Jurkat, Clone E6-1 (cell line): ENCODE data around the gene WDR72.
"Not testable (repeated sequence)": the region's sequence is repeated elsewhere in the genome, so short reads cannot be mapped to it uniquely, and the experiment has no call there.

ENCODE experiments used
- DNase-seq: peaks from one replicate; pipeline ENCODE4 v3.0.0-alpha.2; 2011; ENCODE audit warnings: low read depth, low spot score
- H3K4me3 ChIP-seq: 2 replicates; pipeline ENCODE4 v1.5.1; 2011; ENCODE audit warnings: mild to moderate bottlenecking, low read length, control low read depth, moderate library complexity

WDR72 gene

GRCh38 chr15:53716909-53717876 is 42.3 kb downstream of the WDR72 start:
- DNase-seq: no peak
- H3K4me3 ChIP-seq: no peak overlapping the region

DNA sequence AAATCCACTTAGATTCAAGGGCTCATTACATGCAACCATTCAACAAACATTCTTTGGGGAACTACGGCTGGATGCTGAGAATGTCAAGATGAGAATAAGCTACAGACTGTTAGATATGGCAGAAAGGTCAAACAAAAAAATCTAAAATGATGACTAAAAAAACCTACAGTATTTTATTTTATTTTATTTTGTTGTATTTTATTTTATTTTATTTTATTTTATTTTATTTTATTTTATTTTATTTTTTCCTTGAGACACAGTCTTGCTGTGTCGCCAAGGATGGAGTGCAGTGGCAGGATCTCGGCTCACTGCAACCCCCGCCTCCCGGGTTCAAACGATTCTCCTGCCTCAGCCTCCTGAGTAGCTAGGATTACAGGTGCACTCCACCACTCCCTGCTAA is 46.2 kb downstream of the WDR72 start:
- no peak overlapping the region for H3K4me3 ChIP-seq
- DNase-seq: no peak

DNA sequence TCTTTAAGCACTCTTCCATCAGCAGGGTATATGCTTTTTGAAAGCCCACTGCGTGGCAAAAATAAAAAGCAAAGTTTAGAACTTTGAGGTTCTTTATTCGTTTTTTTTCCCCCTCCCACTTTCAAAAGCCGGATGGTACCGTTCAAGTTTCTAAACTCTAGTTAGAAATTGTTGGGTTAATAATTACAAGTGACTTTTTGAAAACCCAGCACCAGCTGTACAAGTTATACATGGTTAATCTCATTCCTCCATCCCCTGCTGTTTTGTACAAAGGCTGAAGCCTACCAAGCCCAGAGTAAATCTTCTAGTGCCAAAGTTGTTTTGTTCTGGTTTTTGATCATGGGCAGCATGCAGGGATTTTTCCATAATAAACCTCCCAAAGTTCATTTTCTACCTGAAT is 48.6 kb downstream of the WDR72 start:
- no peak for DNase-seq
- no peak overlapping the region for H3K4me3 ChIP-seq

- DNase-seq: no peak
- H3K4me3 ChIP-seq: no peak overlapping the region
Measured at GRCh38 chr15:53709821-53710220, 49.6 kb downstream of the WDR72 start.

GRCh38 chr15:53695365-53695764 is 64.1 kb downstream of the WDR72 start:
- no peak for DNase-seq
- H3K4me3 ChIP-seq: no peak overlapping the region

GRCh38 chr15:53694476-53694874 is 65.0 kb downstream of the WDR72 start:
- H3K4me3 ChIP-seq: no peak overlapping the region
- DNase-seq: no peak

- no peak overlapping the region for H3K4me3 ChIP-seq
- DNase-seq: no peak
Measured at GRCh38 chr15:53693729-53694475, 65.6 kb downstream of the WDR72 start.

DNA sequence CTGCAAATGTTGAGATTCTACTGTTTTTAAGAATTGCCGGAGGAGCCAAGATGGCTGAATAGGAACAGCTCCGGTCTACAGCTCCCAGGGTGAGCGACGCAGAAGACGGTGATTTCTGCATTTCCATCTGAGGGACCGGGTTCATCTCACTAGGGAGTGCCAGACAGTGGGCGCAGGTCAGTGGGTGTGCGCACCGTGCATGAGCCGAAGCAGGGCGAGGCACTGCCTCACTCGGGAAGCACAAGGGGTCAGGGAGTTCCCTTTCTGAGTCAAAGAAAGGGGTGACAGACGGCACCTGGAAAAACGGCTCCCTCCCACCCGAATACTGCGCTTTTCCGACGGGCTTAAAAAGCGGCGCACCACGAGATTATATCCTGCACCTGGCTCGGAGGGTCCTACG is 75.3 kb downstream of the WDR72 start:
- not testable (repeated sequence) for DNase-seq, H3K4me3 ChIP-seq

- DNase-seq: no peak
Measured at GRCh38 chr15:53681056-53681455, 78.4 kb downstream of the WDR72 start.

GRCh38 chr15:53675832-53676231 is 83.6 kb downstream of the WDR72 start:
- no peak overlapping the region for H3K4me3 ChIP-seq

More at GRCh38 chr15:53681056-53681455, 78.4 kb downstream of the WDR72 start:
- no peak overlapping the region for H3K4me3 ChIP-seq

GRCh38 chr15:53671545-53671944 is 87.9 kb downstream of the WDR72 start:
- H3K4me3 ChIP-seq: no peak overlapping the region
- DNase-seq: no peak

More at GRCh38 chr15:53675832-53676231, 83.6 kb downstream of the WDR72 start:
- no peak for DNase-seq

- H3K4me3 ChIP-seq: no peak overlapping the region
- no peak for DNase-seq
Measured at GRCh38 chr15:53670701-53671100, 88.8 kb downstream of the WDR72 start.

DNA sequence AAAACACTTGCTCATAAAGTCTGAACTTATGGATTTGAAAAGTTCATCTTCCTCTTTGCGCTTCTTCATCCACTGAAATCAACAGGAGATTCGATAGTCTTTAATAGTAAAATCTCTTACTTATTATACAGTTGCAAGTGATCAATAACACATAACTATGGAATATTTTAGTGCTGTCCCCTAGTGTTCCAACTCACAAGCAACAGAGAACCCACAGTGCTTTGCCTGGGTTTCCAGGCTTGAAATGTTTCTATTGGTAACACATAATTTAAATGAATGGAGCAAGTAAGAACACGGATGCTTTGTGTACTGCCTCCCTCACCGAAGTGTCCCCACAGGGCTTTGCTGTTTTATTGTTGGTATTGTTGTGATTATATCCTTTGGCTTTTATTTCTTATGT is 93.5 kb downstream of the WDR72 start:
- H3K4me3 ChIP-seq: no peak overlapping the region
- no peak for DNase-seq

DNA sequence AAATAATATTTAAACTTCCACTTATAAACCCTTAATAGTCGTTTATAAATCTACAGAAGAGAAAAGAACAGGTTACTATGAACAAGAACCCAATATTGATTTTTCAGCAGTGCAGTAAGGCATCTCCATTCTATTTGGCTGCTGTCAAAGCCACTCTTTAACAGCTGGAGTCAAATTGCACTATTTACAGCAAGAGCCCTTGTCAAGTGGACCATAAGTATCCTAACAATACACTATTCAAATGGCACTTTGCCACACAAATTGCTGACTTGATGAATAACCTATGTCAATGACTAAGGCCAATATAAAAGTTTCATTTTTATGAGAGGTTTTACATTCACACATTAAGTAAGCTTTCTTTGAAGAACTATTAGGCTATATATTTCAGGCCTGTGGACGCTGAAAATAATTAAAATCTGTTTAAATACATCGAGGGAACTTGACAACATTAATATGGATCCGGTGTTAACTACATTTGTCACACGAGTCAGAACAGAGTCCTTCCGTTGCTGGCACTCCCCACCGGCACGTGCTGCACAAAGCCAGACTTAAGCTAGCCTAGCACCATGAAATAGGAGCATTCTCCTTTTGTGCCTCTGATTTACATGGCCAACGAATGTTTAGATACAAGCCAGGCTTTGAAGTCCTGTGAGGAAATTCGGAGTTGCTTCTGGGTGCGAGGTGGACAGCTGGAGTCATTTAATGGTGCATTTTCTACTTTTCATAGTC is 100.5 kb downstream of the WDR72 start:
- H3K4me3 ChIP-seq: no peak overlapping the region
- no peak for DNase-seq

- H3K4me3 ChIP-seq: no peak overlapping the region
- DNase-seq: no peak
Measured at GRCh38 chr15:53658255-53658654, 101.2 kb downstream of the WDR72 start.

- H3K4me3 ChIP-seq: no peak overlapping the region
- no peak for DNase-seq
Measured at GRCh38 chr15:53648934-53649333, 110.5 kb downstream of the WDR72 start.

- DNase-seq: no peak
- no peak overlapping the region for H3K4me3 ChIP-seq
Measured at GRCh38 chr15:53644660-53645059, 114.8 kb downstream of the WDR72 start.

DNA sequence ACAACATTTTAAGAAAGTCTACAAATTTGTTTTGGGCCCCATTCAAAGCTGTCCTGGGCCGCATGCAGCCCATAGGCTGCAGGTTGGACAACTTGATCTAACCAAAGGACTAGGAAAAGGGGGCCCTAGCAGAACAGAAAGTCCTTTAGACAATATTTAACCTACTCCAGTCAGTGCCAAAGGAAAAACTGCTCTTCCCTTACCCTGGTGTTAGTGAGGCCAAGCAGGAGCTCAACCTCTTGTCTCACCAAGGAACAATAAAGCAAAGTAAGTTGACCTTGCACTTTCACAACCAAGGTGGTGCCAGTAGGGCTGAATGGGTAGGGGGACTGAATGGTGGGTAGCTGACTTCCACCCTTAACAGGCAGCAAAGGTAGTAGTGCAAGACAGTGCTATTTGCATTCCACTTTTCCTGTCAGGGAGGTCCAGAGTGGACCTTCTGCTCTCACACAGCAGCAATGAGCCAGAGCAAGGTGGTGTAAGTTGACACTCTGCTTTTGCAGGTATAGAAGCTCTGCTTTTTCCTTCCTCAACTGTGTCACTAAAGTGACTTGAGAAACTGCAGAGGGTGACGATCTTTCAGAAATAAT is 124.9 kb downstream of the WDR72 start:
- no peak for DNase-seq

GRCh38 chr15:53627279-53627678 is 132.2 kb downstream of the WDR72 start:
- H3K4me3 ChIP-seq: no peak overlapping the region
- no peak for DNase-seq

More for the DNA sequence above, 124.9 kb downstream of the WDR72 start:
- H3K4me3 ChIP-seq: no peak overlapping the region
